Renal cortex interstitium (tissue), 11 donors: ENCODE results near the gene FGGY. TPM values are rescaled to one million over a fixed set of nuclear protein-coding genes. Genes with fewer than 3 reads are reported as not detected.
"Not testable (repeated sequence)": the region's sequence is repeated elsewhere in the genome, so short reads cannot be mapped to it uniquely, and the experiment has no call there.

ENCODE experiments used
- DNase-seq, 11 donors: peaks; one replicate each; pipeline ENCODE4 v3.0.0-alpha.2; 2013; ENCODE audit warnings: low read depth in 9 of 11, low spot score in 4 of 11; ENCODE audit errors: extremely low read depth in 1 of 11
- polyA plus RNA-seq, 3 donors: library from polyadenylated mRNA; unstranded; fragments of 120-200 nt; gene quantifications; one replicate each; pipeline ENCODE4 v1.2.1, GENCODE V29; 2013; ENCODE audit not compliant: insufficient read length in 3 of 3

Gene FGGY
- polyA plus RNA-seq, 3 donors = 21.4 to 22.1 (median 21.9) TPM

DNA sequence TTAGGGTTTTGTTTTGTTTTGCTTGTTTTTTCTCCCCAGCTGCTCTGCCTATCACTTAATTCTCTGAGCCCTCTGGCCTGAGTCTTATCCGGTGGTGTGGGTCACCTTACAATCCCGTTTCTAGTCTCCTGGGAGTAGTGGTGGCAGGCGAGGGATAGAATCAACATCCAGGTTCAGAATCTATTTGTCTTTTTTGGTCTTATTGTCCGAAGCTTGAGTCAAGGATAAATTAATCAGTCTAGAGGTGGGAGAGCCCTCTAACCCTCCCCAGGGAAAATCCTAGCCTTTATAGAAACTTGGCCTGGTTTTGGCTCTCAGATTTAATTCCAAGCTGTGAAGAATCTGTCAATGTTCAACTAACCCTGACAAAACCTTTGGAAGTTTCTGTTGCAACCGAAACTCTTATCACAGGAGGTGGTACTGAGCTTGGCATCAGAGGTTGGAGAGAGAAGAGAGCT, 246.3 kb downstream of the FGGY start:
- DNase-seq = peak in 1 of 11 donors; percentile 60

DNA sequence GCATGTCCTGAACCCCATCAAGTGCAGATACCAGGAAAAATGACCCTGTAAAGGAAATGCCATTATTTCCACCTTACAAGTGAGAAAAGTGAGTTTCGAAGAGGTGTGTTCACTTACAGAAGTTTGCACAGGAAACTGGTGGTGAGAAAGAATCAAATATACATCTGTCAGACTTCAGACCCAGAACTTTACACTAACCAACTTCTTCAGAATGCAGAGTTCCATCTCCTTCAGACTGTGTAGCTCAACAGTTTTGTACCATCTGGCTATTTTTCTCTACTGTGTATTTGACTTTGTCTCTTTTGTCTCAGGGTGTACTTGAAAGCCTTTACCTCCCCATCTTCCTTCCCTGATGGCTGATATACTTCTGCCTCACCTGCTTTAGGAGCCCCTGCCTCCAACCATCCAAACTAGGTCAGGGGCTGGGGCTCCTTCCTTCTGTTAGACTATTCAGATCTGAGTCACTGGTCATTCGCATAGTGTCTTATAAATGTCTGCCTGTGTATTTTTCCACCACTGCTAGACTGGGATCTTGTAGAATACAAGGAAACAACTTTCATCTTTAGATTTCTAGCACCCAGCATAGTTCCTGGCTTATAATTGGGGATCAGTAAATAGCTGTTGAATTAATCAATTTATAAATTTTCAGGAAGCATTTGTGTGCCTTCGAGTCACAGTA, 247.9 kb downstream of the FGGY start:
- no peak for DNase-seq

GRCh38 chr1:59545830-59546229, 248.9 kb downstream of the FGGY start:
- DNase-seq = no peak

- no peak for DNase-seq
Observed at GRCh38 chr1:59549066-59549837, 252.4 kb downstream of the FGGY start.

- DNase-seq = no peak
Observed at GRCh38 chr1:59549903-59550302, 253.0 kb downstream of the FGGY start.

GRCh38 chr1:59552007-59552406, 255.1 kb downstream of the FGGY start:
- no peak for DNase-seq

DNA sequence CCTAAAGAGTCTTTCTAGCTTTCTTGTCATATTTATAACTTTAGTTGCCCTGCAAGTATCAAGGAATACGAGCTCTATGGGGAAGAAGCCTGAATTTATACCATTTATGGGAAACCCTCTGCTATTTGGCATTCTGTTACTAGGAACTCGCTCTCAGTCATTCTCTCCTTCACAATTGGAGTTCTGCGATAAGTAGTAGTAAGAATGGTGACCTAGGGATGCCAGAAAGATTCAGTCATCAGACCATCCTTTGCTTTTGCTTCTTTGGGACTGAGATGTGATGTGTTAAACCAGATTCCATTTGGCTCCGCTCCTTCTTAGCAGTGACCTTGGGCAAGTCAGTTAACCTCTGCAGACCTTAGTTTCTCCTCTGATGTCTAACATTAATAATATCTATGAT, 256.5 kb downstream of the FGGY start:
- DNase-seq = no peak

DNA sequence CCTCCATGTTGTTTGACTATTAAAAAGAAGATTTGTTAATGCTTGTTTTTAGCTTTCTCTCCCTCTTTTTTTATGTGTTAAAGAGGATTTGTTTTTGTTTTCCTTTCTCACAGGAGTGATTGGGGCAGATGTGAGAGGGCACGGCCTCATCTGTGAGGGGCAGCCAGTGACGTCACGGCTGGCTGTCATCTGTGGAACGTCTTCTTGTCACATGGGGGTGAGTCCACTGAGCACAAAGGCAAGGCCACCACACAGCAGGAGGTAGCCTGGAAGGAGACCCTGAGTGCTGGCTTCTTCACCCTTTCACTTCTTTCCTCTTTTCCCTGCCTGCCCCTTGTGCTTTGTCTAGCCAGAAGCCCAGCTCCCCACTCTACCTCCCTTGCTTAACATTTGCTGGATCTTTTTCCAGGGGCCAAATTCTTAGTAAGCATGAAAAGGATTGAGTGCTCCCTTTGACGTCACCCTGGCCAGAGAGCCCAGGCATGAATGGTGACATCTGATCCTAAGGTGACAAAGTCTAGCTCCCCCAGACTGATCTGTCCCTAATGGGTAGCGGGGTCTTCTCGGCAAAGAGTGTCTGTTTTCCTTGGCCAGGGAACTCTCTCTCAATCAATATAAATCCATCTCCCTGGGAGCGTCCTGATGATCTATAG, 257.2 kb downstream of the FGGY start:
- DNase-seq = no peak

DNA sequence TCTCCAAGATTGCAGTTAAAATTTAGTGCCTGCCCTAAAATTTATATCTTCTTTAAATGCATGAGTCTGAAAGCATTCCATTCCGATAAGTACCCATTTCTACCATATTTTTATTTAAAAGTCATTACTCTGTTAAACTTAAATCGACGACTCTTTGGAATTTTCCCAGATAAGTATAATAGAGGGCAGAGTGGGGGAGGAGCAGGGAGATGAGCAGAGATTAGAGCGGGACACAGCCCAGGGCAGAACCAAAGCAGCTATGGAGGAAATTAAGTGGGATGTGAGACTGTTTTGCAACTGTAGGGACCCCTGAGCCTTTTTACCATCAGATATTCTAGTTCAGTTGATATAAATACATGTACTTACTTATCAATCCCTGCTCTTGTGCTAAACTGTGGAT, 257.9 kb downstream of the FGGY start:
- DNase-seq = no peak

GRCh38 chr1:59556398-59556797, 259.5 kb downstream of the FGGY start:
- DNase-seq = no peak

DNA sequence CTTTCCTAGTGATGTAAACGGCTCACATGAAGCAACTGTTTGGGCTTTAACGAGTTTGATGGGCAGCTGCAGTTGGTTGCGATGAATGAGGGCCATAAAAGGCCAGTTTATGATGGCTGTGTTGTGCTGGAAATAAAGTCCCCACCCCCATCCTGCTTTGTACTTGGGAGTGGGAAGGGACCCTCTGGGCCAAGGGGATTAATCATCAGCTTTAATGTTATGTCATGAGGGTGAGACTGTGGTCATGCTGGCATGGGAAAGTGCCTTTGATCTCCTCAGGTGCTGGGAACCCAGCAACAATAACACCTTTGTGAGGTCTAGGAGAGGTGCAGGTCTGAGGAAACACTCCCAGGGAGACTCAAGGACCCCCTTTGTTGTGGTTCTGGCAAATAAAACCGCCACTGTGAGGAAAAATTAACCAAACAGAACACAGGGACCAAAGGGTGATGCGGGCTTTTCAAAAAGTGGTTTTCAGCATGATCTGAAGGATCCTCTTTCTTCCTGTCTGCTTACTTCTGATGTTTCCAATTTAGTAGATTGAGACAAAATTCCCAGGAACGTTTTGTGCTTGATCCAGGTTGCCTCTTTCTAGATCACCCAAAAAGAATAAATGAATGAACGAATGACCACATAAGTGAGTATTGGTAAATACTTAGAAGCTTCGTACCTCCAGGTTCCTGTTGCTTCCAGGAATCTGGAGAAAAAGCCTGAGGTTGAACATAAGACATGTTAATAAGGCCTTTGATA, 260.1 kb downstream of the FGGY start:
- DNase-seq = peak in 3 of 11 donors; percentile 60 to 75 (median 69)

- DNase-seq = no peak
Observed at GRCh38 chr1:59557549-59557885, 260.6 kb downstream of the FGGY start.

DNA sequence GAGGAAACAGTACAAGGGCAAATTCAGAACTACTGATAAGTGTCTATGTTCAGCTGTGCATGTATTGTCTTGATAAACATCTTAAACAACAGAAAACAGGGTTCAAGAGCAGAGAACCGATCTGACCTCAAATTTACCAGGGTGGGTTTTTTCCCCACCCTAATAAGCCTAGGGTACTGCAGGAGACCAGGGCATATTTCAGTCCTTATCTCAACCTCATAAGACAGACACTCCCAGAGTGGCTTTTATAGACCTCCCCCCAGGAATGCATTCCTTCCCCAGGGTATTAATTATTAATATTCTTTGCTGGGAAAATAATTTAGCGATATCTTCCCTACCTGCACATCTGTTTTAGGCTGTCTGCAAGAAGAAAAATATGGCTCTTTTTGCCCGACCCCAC, 261.7 kb downstream of the FGGY start:
- DNase-seq = not testable (repeated sequence)

DNA sequence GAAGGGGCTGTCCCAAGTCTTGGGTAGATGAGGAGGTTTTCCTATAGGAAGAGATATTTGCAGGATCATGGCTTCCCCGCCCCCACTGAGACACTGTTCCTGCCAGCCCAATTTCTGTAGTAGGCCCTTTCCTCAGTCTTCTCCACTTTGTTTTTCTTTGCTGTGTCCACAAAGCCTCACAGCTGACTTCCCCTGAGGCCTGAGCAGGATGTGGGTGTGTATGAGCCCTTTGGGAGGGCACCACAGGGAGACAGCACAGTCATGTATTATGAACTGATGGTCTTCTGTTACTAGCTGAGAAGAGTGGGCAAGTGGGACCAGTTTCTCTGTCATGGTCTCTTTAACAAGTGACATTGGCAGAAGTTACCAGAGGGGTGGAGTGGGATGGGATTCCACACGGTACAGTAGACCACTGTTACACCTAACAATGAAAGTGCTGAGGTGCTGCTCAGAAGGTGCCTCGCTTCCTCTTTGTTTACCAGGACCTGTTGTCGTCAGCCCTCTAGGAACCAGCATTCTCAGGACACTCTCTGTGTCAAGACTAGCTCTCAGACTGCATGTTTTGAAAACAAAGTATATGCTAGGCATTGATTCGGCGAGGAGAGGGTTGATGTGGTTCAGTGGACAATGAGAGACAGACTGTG, 264.0 kb downstream of the FGGY start:
- no peak for DNase-seq

DNA sequence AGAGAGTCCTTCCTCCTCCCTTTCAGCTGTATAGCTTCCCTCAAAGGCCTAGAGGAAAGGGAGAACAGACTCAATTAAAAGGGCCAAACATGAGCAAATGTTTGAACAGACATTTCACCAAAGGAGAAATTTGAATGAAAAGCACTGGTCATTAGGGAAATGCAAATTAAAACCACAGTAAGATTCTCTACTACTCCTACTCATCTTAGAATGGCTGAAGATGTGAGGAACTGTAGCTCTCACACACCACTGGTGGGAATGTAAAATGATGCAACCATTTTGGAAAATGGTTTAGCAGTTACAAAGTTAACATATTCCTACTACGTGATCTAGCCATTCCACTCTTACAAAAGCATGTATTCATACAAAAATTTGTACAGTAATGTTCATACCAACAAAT, 264.9 kb downstream of the FGGY start:
- DNase-seq = no peak

DNA sequence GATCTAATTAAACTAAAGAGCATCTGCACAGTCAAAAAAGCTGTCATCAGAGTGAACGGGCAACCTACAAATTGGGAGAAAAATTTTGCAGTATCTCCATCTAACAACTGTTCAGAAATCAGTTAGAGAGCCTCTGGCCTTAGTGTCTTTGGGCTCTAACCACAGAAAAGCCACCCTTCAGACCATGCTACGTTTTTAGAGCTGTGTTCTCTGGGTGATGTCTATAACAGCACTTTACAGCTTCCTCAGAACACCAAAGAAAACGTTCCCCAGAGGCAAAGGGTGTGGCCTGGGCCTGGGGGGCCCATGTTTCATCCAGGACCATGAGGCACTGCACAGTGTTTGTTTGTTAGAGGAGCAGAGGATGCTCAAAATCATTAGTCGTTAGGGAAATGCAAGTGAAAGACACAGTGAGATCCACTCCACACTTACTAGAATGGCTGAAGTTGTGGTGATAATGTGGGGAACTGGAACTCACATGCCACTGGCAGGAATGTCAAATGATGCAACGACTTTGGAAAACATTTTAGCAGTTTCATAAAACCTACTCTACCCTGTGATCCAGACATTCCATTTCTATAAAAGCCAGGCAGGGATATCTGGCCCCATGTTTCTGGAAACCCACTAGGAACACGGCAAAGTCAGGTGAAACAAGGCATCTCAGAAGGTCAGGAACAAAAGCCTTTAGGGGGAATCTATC, 267.4 kb downstream of the FGGY start:
- DNase-seq = no peak

GRCh38 chr1:59565611-59566410, 268.9 kb downstream of the FGGY start:
- no peak for DNase-seq
